ENCODE results near the gene INF2. TPM values are rescaled to one million over a fixed set of nuclear protein-coding genes. Genes with fewer than 3 reads are reported as not detected.

The INF2 gene
- polyA plus RNA-seq, 1 donor from 2014 or later = 10.8 TPM

GRCh38 chr14:104768437-104769323 is 79.3 kb downstream of the INF2 start:
- H3K27me3 Mint-ChIP-seq = no peaks in the 10 kb centered on the region
- peak overlapping the region in 1 of 4 donors; percentile 47 for H3K4me3 Mint-ChIP-seq
- H3K27ac Mint-ChIP-seq = peak overlapping the region in 1 of 3 donors; percentile 76
- peaks cover 0 to 4% (median 0%) of the 10 kb centered on the region in 3 donors for H3K4me1 Mint-ChIP-seq
- no peaks in the 10 kb centered on the region for H3K9me3 Mint-ChIP-seq
- H3K36me3 Mint-ChIP-seq = peaks cover 5% of the 10 kb centered on the region

GRCh38 chr14:104769324-104770071 is 80.1 kb downstream of the INF2 start:
- H3K27me3 Mint-ChIP-seq = no peaks in the 10 kb centered on the region
- peaks cover 0 to 4% (median 0%) of the 10 kb centered on the region in 3 donors for H3K4me1 Mint-ChIP-seq
- peak overlapping the region in 1 of 4 donors; percentile 47 for H3K4me3 Mint-ChIP-seq
- no peaks in the 10 kb centered on the region for H3K9me3 Mint-ChIP-seq
- H3K27ac Mint-ChIP-seq = no peak overlapping the region
- H3K36me3 Mint-ChIP-seq = peaks cover 5% of the 10 kb centered on the region

- H3K4me3 Mint-ChIP-seq = no peak overlapping the region
- no peaks in the 10 kb centered on the region for H3K9me3 Mint-ChIP-seq
- H3K27ac Mint-ChIP-seq = no peak overlapping the region
- peaks cover 5% of the 10 kb centered on the region for H3K36me3 Mint-ChIP-seq
- H3K27me3 Mint-ChIP-seq = no peaks in the 10 kb centered on the region
- H3K4me1 Mint-ChIP-seq = peaks cover 0 to 4% (median 0%) of the 10 kb centered on the region in 3 donors
Observed at GRCh38 chr14:104770072-104770579, 80.7 kb downstream of the INF2 start.

GRCh38 chr14:104770851-104771272 is 81.4 kb downstream of the INF2 start:
- no peak overlapping the region for H3K4me3 Mint-ChIP-seq
- H3K36me3 Mint-ChIP-seq = peaks cover 4% of the 10 kb centered on the region
- no peak overlapping the region for H3K27ac Mint-ChIP-seq
- peaks cover 0 to 1% (median 0%) of the 10 kb centered on the region in 3 donors for H3K4me1 Mint-ChIP-seq
- H3K9me3 Mint-ChIP-seq = no peaks in the 10 kb centered on the region
- H3K27me3 Mint-ChIP-seq = no peaks in the 10 kb centered on the region

- Mint-ChIP-seq H3K27me3 (no peaks in the 10 kb centered on the region), H3K27ac (no peak overlapping the region), H3K4me1 (peaks cover 0 to 1% (median 0%) of the 10 kb centered on the region in 3 donors), H3K4me3 (no peak overlapping the region), H3K36me3 (peaks cover 4% of the 10 kb centered on the region), H3K9me3 (no peaks in the 10 kb centered on the region)
Observed at GRCh38 chr14:104771374-104771773, 82.0 kb downstream of the INF2 start.

Other genes with a start within 250 kb of the INF2 start
- not detected for gene C14orf180, start 109.9 kb upstream of the INF2 start, polyA plus RNA-seq
- not detected for gene TMEM179, start 84.8 kb upstream of the INF2 start, polyA plus RNA-seq
- gene ADSS1, start 34.6 kb downstream of the INF2 start, polyA plus RNA-seq = not detected
- 195 TPM for gene SIVA1, start 63.5 kb downstream of the INF2 start, polyA plus RNA-seq
- 8.2 TPM for gene AKT1, start 106.1 kb downstream of the INF2 start, polyA plus RNA-seq
- 1.0 TPM for gene ZBTB42, start 111.5 kb downstream of the INF2 start, polyA plus RNA-seq
- not detected for gene CEP170B, start 175.7 kb downstream of the INF2 start, polyA plus RNA-seq
- 103 TPM for gene PLD4, start 235.3 kb downstream of the INF2 start, polyA plus RNA-seq